Ovary (tissue), 3 donors: ENCODE results near the gene PLXNA4.

Experiments
- CTCF ChIP-seq, 3 donors: fragments of 450-650 bp in 2 of 3; fragments of 200-600 bp in 1 of 3; IDR thresholded peaks; one replicate each; pipeline versions ENCODE4 v1.5.1 to v1.8.0; 2016 to 2022; ENCODE audit warnings: antibody characterized with exemption in 3 of 3, mild to moderate bottlenecking in 1 of 3
- EP300 ChIP-seq: sonication (generic); formaldehyde crosslinking; IDR thresholded peaks from one replicate; pipeline ENCODE4 v1.6.1; 2017; ENCODE audit warnings: antibody characterized with exemption
- POLR2A ChIP-seq: fragments of 450-650 bp; IDR thresholded peaks from one replicate; pipeline ENCODE4 v1.6.1; 2017; ENCODE audit warnings: antibody characterized with exemption, mild to moderate bottlenecking, moderate library complexity
- donor health status: DM: no; HTN: no; CAD: no.

DNA sequence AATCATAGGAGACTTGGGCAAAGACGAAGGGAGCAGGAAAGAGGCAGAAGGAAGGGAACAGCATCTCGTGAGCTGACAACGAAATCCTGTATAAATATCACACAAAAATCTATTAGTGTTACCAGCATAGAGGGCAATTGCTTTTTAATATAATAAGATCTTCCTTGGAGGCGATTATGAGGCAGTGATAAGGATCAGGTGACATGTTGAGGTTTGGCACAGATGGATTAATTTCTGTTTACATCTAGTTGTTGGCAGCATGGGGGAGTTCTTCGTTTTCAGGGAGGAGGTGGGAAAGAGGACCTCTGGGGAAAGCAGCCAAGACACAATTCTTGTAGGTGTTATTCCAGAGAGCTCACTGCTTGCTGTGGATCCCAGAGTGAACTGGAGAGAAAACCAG is 163.8 kb downstream of the PLXNA4 start:
- TF ChIP-seq CTCF (IDR thresholded peaks at IDR 0.05) (no peak), POLR2A (no peak), EP300 (no peak)
